HCT116 (cell line): Measurements from ENCODE around the gene ENSA. TPM values are rescaled to one million over a fixed set of nuclear protein-coding genes. Genes with fewer than 3 reads are reported as not detected.

Experiments used
- ATAC-seq: fragments of 200-7000 bp; cut with Tn5 transposase; 2 replicates; pipeline ENCODE4 v1.9.1; 2020; ENCODE audit warnings: mild to moderate bottlenecking, moderate library complexity
- BruUV-seq: library from RNA; stranded (reverse); fragments of 400-500 nt; replicated peaks from 2 replicates; lab custom pipeline; 2021; lab: Mats Ljungman, UMichigan
- CTCF ChIA-PET: fragments of 300-600 bp; sonication (Branson Sonifier 250); formaldehyde crosslinking; loops from one replicate; lab custom pipeline; 2021; ENCODE audit warnings: antibody characterized with exemption; lab: Charles Lee
- POLR2A ChIA-PET: fragments of 300-600, 350-600 bp; sonication (Branson Sonifier 250); formaldehyde crosslinking; loops from one replicate; lab custom pipeline; 2021; ENCODE audit warnings: antibody characterized with exemption; lab: Charles Lee
- RAD21 ChIA-PET, 2 experiments: fragments of 300-600 bp; sonication (Branson Sonifier 250); formaldehyde crosslinking; loops; one replicate each; lab custom pipeline; 2023; ENCODE audit warnings: low total read pairs in 2 of 2; ENCODE audit not compliant: uncharacterized antibody in 2 of 2, unreplicated experiment in 2 of 2, low non-redundant PET in 1 of 2; lab: Charles Lee
- DNase-seq: peaks from one replicate; pipeline ENCODE4 v3.0.0-alpha.2; 2010; ENCODE audit warnings: low read depth, low spot score
- H2AFZ ChIP-seq: fragments of 200-600 bp; shearing (Covaris generic), sonication (generic); 2 replicates; pipeline ENCODE4 v1.6.1; 2017; ENCODE audit warnings: low read depth, mixed run types, mixed read lengths, antibody characterized with exemption, low read length; ENCODE audit not compliant: poor library complexity, severe bottlenecking
- H3K27ac ChIP-seq: 2 replicates; pipeline ENCODE4 v1.5.1; 2012; ENCODE audit warnings: low read depth, low read length
- H3K27me3 ChIP-seq: fragments of 200-600 bp; sonication (generic); 2 replicates; pipeline ENCODE4 v1.6.1; 2016; ENCODE audit warnings: mixed run types, low read length, mixed read lengths; ENCODE audit not compliant: insufficient read depth
- H3K36me3 ChIP-seq, 2 experiments: fragments of 200-500 bp in 1 of 2; fragments of 200-600 bp in 1 of 2; sonication (Bioruptor generic) in 1 of 2; sonication (generic) in 1 of 2; 2 replicates each; pipeline versions ENCODE4 v1.5.1 to v1.6.1; 2014 to 2016; ENCODE audit warnings: low read length in 2 of 2, inconsistent platforms in 1 of 2, mixed read lengths in 1 of 2, mixed run types in 1 of 2; ENCODE audit not compliant: insufficient read depth in 2 of 2, control insufficient read depth in 1 of 2
- H3K4me1 ChIP-seq, 2 experiments: fragments of 200-600 bp in 1 of 2; sonication (generic) in 1 of 2; 2 replicates each; pipeline versions ENCODE4 v1.5.1 to v1.6.1; 2012 to 2017; ENCODE audit warnings: low read length in 2 of 2, inconsistent platforms in 1 of 2, mild to moderate bottlenecking in 1 of 2, mixed read lengths in 1 of 2, mixed run types in 1 of 2, moderate library complexity in 1 of 2; ENCODE audit not compliant: insufficient read depth in 2 of 2, control insufficient read depth in 1 of 2
- H3K4me2 ChIP-seq: fragments of 200-600 bp; sonication (generic); 2 replicates; pipeline ENCODE4 v1.6.1; 2017; ENCODE audit warnings: mixed run types, low read length, mixed read lengths
- H3K4me3 ChIP-seq, 2 experiments: fragments of 200-600 bp in 1 of 2; sonication (generic) in 1 of 2; replicated peaks in 1 of 2; 2 replicates each; pipeline ENCODE4 v1.5.1; 2011 to 2016; ENCODE audit warnings: low read length in 2 of 2, control low read depth in 1 of 2, low read depth in 1 of 2, mild to moderate bottlenecking in 1 of 2, mixed read lengths in 1 of 2, mixed run types in 1 of 2
- H3K79me2 ChIP-seq: fragments of 200-600 bp; sonication (generic); 2 replicates; pipeline ENCODE4 v1.6.1; 2017; ENCODE audit warnings: mild to moderate bottlenecking, mixed run types, low read length, moderate library complexity, mixed read lengths; ENCODE audit not compliant: insufficient read depth
- H3K9ac ChIP-seq: fragments of 200-600 bp; sonication (generic); 2 replicates; pipeline ENCODE4 v1.6.1; 2016; ENCODE audit warnings: low read length, mixed read lengths
- H3K9me2 ChIP-seq: fragments of 200-600 bp; sonication (generic), shearing (Covaris generic); 2 replicates; pipeline ENCODE4 v1.6.1; 2017; ENCODE audit warnings: mixed run types, mild to moderate bottlenecking, moderate library complexity; ENCODE audit not compliant: insufficient read depth
- H3K9me3 ChIP-seq, 2 experiments: fragments of 200-500 bp in 1 of 2; fragments of 200-600 bp in 1 of 2; sonication (Bioruptor generic) in 1 of 2; sonication (generic) in 1 of 2; 2 replicates each; pipeline ENCODE4 v1.6.1; 2014 to 2017; ENCODE audit warnings: low read length in 2 of 2, mixed read lengths in 2 of 2, inconsistent platforms in 1 of 2, low read depth in 1 of 2, mild to moderate bottlenecking in 1 of 2, mixed run types in 1 of 2, moderate library complexity in 1 of 2; ENCODE audit not compliant: control insufficient read depth in 1 of 2, insufficient read depth in 1 of 2
- H4K20me1 ChIP-seq: fragments of 200-600 bp; sonication (generic), shearing (Covaris generic); 2 replicates; pipeline ENCODE4 v1.6.1; 2017; ENCODE audit warnings: mixed run types, mild to moderate bottlenecking, moderate library complexity; ENCODE audit not compliant: insufficient read depth
- CBX3 ChIP-seq: IDR thresholded peaks from 2 replicates; pipeline ENCODE4 v1.6.1; 2012; ENCODE audit warnings: low read depth
- CEBPB ChIP-seq: IDR thresholded peaks from 2 replicates; pipeline ENCODE4 v1.6.1; 2012; ENCODE audit warnings: low read depth
- JUND ChIP-seq: IDR thresholded peaks from 2 replicates; pipeline ENCODE4 v1.6.1; 2012
- POLR2AphosphoS5 ChIP-seq: IDR thresholded peaks from 2 replicates; pipeline ENCODE4 v1.6.1; 2011; ENCODE audit warnings: mild to moderate bottlenecking, low read depth, low read length, moderate library complexity
- RAD21 ChIP-seq: IDR thresholded peaks from 2 replicates; pipeline ENCODE4 v1.6.1; 2012; ENCODE audit warnings: low read depth, mild to moderate bottlenecking
- SP1 ChIP-seq: IDR thresholded peaks from 2 replicates; pipeline ENCODE4 v1.6.1; 2012; ENCODE audit warnings: low read depth
- TCF7L2 ChIP-seq: IDR thresholded peaks from 2 replicates; pipeline ENCODE4 v1.7.0; 2011; ENCODE audit warnings: borderline replicate concordance, inconsistent platforms; ENCODE audit not compliant: insufficient read depth, insufficient read length; ENCODE audit errors: extremely low read depth
- ZFX ChIP-seq: fragments of 450-650 bp; IDR thresholded peaks from 2 replicates; pipeline ENCODE4 v1.6.1; 2017
- intact Hi-C: fragments of 100-400 bp; cut with micrococcal nuclease; formaldehyde crosslinking; loops from 2 replicates; pipeline ENCODE4 v1.10.0; 2022
- total RNA-seq: library from RNA; stranded (reverse); gene quantifications from one replicate; pipeline ENCODE4 v1.2.1, GENCODE V29; 2021; ENCODE audit not compliant: unreplicated experiment
- TF ChIP-seq, protein P1 (sequence below): IDR thresholded peaks from 2 replicates; pipeline ENCODE4 v1.6.1; 2011; ENCODE audit warnings: mild to moderate bottlenecking, low read length, moderate library complexity; ENCODE audit not compliant: insufficient replicate concordance; ENCODE audit errors: extremely low read depth
- TF ChIP-seq, protein P2 (sequence below): IDR thresholded peaks from 2 replicates; pipeline ENCODE4 v1.6.1; 2012

Gene ENSA
- total RNA-seq, 1 experiment from 2014 or later: 130 TPM

- Histone ChIP-seq H4K20me1 (no peaks in the 10 kb centered on the region), H3K36me3 (peaks cover 3 to 12% of the 10 kb centered on the region in 2 experiments; a peak in 2 of 4 replicates), H3K27me3 (no peaks in the 10 kb centered on the region), H3K9me3 (no peaks in the 10 kb centered on the region), H3K9me2 (no peaks in the 10 kb centered on the region), H3K9ac (no peak overlapping the region), H3K4me1 (no peaks in the 10 kb centered on the region), H3K4me2 (no peak overlapping the region), H3K4me3 (no peak overlapping the region), H3K79me2 (no peaks in the 10 kb centered on the region), H3K27ac (no peak overlapping the region), H2AFZ (no peak overlapping the region)
- DNase-seq (no peak), ATAC-seq (no peak)
- no peak for TF ChIP-seq ZFX
- TF ChIP-seq POLR2AphosphoS5: no peak
- TF ChIP-seq CEBPB: no peak
- TF ChIP-seq SP1: no peak
- TF ChIP-seq, protein P1, sequence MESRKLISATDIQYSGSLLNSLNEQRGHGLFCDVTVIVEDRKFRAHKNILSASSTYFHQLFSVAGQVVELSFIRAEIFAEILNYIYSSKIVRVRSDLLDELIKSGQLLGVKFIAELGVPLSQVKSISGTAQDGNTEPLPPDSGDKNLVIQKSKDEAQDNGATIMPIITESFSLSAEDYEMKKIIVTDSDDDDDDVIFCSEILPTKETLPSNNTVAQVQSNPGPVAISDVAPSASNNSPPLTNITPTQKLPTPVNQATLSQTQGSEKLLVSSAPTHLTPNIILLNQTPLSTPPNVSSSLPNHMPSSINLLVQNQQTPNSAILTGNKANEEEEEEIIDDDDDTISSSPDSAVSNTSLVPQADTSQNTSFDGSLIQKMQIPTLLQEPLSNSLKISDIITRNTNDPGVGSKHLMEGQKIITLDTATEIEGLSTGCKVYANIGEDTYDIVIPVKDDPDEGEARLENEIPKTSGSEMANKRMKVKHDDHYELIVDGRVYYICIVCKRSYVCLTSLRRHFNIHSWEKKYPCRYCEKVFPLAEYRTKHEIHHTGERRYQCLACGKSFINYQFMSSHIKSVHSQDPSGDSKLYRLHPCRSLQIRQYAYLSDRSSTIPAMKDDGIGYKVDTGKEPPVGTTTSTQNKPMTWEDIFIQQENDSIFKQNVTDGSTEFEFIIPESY: no peak
- TF ChIP-seq RAD21: no peak
- no peak for TF ChIP-seq CBX3
- TF ChIP-seq, protein P2, sequence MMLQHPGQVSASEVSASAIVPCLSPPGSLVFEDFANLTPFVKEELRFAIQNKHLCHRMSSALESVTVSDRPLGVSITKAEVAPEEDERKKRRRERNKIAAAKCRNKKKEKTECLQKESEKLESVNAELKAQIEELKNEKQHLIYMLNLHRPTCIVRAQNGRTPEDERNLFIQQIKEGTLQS: no peak
- POLR2A ChIA-PET: no interaction called here
- RAD21 ChIA-PET: no interaction called here
- CTCF ChIA-PET: no interaction called here
- intact Hi-C loops: no loop called here
- no TSS peak for BruUV-seq
Observed at GRCh38 chr1:150662811-150663210, 33.4 kb upstream of the ENSA start.

DNA sequence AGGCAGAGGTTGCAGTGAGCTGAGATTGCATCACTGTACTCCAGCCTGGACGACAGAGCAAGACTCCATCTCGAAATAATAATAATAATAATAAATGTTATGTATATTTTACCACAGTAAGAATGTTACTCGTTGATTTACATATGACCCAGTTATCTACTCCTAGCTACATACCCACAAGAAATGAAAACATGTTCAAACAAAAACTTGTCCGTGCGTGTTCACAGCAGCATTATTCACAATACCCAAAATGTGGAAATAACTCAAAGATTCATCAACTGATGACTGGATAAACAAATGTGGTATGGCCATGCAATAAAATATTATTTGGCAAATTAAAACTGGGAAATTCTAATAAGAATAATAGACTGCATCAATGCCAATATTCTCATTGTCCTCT, 31.7 kb upstream of the ENSA start:
- no peak for DNase-seq
- no peak for ATAC-seq
- ChIA-PET RAD21 (no interaction called here), CTCF (no interaction called here), POLR2A (no interaction called here)
- Histone ChIP-seq H3K36me3 (peaks cover 3 to 12% of the 10 kb centered on the region in 2 experiments; a peak in 2 of 4 replicates), H3K9me3 (no peaks in the 10 kb centered on the region), H3K4me3 (no peak overlapping the region), H2AFZ (no peak overlapping the region), H3K9ac (no peak overlapping the region), H3K4me1 (no peaks in the 10 kb centered on the region), H3K27me3 (no peaks in the 10 kb centered on the region), H3K79me2 (no peaks in the 10 kb centered on the region), H3K4me2 (no peak overlapping the region), H4K20me1 (no peaks in the 10 kb centered on the region), H3K9me2 (no peaks in the 10 kb centered on the region), H3K27ac (no peak overlapping the region)
- TF ChIP-seq TCF7L2: no peak
- TF ChIP-seq, protein P2: no peak
- no peak for TF ChIP-seq JUND
- no TSS peak for BruUV-seq
- intact Hi-C loops: no loop called here
